Neural cell (in vitro differentiated cells): ENCODE results near the gene ADAP2. TPM values are rescaled to one million over a fixed set of nuclear protein-coding genes. Genes with fewer than 3 reads are reported as not detected.

Experiments used
- H2AFZ ChIP-seq: fragments of 200-600, 300-800 bp; sonication (generic), shearing (Covaris generic); 2 replicates; pipeline ENCODE4 v1.6.0; 2014; ENCODE audit warnings: low read depth, mild to moderate bottlenecking, antibody characterized with exemption, low read length, moderate library complexity
- H3F3A ChIP-seq: fragments of 200-600 bp; shearing (Covaris generic); 2 replicates; pipeline ENCODE4 v1.6.1; 2016; ENCODE audit warnings: mild to moderate bottlenecking, moderate library complexity, mixed read lengths, antibody characterized with exemption, low read length; ENCODE audit not compliant: insufficient read depth, poor library complexity, severe bottlenecking
- H3K27ac ChIP-seq: fragments of 200-600, 300-800 bp; sonication (generic), shearing (Covaris generic); 2 replicates; pipeline ENCODE4 v1.5.1; 2014; ENCODE audit warnings: mild to moderate bottlenecking, low read length, moderate library complexity
- H3K27me3 ChIP-seq: fragments of 300-800, 200-600 bp; sonication (generic), shearing (Covaris generic); 2 replicates; pipeline ENCODE4 v1.6.0; 2014; ENCODE audit warnings: mild to moderate bottlenecking, low read depth, low read length, moderate library complexity; ENCODE audit not compliant: insufficient read depth
- H3K36me3 ChIP-seq: fragments of 300-800, 200-600 bp; sonication (generic), shearing (Covaris generic); 2 replicates; pipeline ENCODE4 v1.5.1; 2014; ENCODE audit warnings: mild to moderate bottlenecking, antibody characterized with exemption, low read length, moderate library complexity; ENCODE audit not compliant: insufficient read depth
- H3K4me2 ChIP-seq: fragments of 300-800, 200-600 bp; sonication (generic), shearing (Covaris generic); 2 replicates; pipeline ENCODE4 v1.6.0; 2014; ENCODE audit warnings: mild to moderate bottlenecking, low read length
- H3K4me3 ChIP-seq: fragments of 300-800, 200-600 bp; sonication (generic), shearing (Covaris generic); 2 replicates; pipeline ENCODE4 v1.5.1; 2014; ENCODE audit warnings: mild to moderate bottlenecking, low read length, moderate library complexity
- H3K79me2 ChIP-seq: fragments of 200-600 bp; shearing (Covaris generic); replicated peaks from 2 replicates; pipeline ENCODE4 v1.6.0; 2014; ENCODE audit warnings: mild to moderate bottlenecking, low read length, moderate library complexity; ENCODE audit not compliant: insufficient read depth
- H3K9ac ChIP-seq: fragments of 300-800, 200-600 bp; sonication (generic), shearing (Covaris generic); 2 replicates; pipeline ENCODE4 v1.6.1; 2016; ENCODE audit warnings: mild to moderate bottlenecking, low read length, mixed read lengths
- H3K9me2 ChIP-seq: fragments of 200-600 bp; shearing (Covaris generic); 2 replicates; pipeline ENCODE4 v1.6.1; 2016; ENCODE audit warnings: mild to moderate bottlenecking, low read length, mixed read lengths; ENCODE audit not compliant: insufficient read depth
- H3K9me3 ChIP-seq: fragments of 200-600, 300-800 bp; sonication (generic), shearing (Covaris generic); 2 replicates; pipeline ENCODE4 v1.6.1; 2016; ENCODE audit warnings: mild to moderate bottlenecking, mixed run types, low read length, moderate library complexity, mixed read lengths
- H4K20me1 ChIP-seq: fragments of 200-600 bp; shearing (Covaris generic); 2 replicates; pipeline ENCODE4 v1.6.1; 2016; ENCODE audit warnings: mild to moderate bottlenecking, mixed run types; ENCODE audit not compliant: insufficient read depth
- CTCF ChIP-seq: fragments of 450-650 bp; IDR thresholded peaks from 2 replicates; pipeline ENCODE4 v1.5.1; 2014; ENCODE audit warnings: antibody characterized with exemption, mild to moderate bottlenecking, moderate library complexity; ENCODE audit not compliant: poor library complexity, severe bottlenecking
- EP300 ChIP-seq: fragments of 450-650 bp; conservative IDR thresholded peaks from 2 replicates; pipeline ENCODE4 v1.6.1; 2014; ENCODE audit warnings: antibody characterized with exemption, mild to moderate bottlenecking, moderate library complexity; ENCODE audit not compliant: poor library complexity, severe bottlenecking
- EZH2 ChIP-seq: fragments of 200-600, 300-800 bp; shearing (Covaris generic), sonication (generic); IDR thresholded peaks from 2 replicates; pipeline ENCODE4 v1.6.1; 2014; ENCODE audit warnings: antibody characterized with exemption, low read length, borderline replicate concordance, mild to moderate bottlenecking; ENCODE audit not compliant: insufficient read depth, poor library complexity, severe bottlenecking
- MXI1 ChIP-seq: fragments of 450-650 bp; conservative IDR thresholded peaks from 2 replicates; pipeline ENCODE4 v1.6.1; 2014; ENCODE audit warnings: antibody characterized with exemption, mild to moderate bottlenecking; ENCODE audit not compliant: poor library complexity, severe bottlenecking
- POLR2AphosphoS5 ChIP-seq: IDR thresholded peaks from 2 replicates; pipeline ENCODE4 v1.6.1; 2012
- RAD21 ChIP-seq: fragments of 450-650 bp; conservative IDR thresholded peaks from 2 replicates; pipeline ENCODE4 v1.6.1; 2014; ENCODE audit warnings: antibody characterized with exemption, mild to moderate bottlenecking, moderate library complexity
- REST ChIP-seq: IDR thresholded peaks from 2 replicates; pipeline ENCODE4 v1.6.1; 2012; ENCODE audit warnings: borderline replicate concordance
- SMC3 ChIP-seq: fragments of 450-650 bp; conservative IDR thresholded peaks from 2 replicates; pipeline ENCODE4 v1.6.1; 2014; ENCODE audit warnings: antibody characterized with exemption, mild to moderate bottlenecking, moderate library complexity; ENCODE audit not compliant: poor library complexity
- TAF1 ChIP-seq: IDR thresholded peaks from 2 replicates; pipeline ENCODE4 v1.6.1; 2012; ENCODE audit warnings: low read depth
- polyA plus RNA-seq: library from polyadenylated mRNA; depleted of rRNA; stranded (reverse); fragments of >200 nt; gene quantifications from 2 replicates; pipeline ENCODE4 v1.2.3, GENCODE V29; 2014

Gene ADAP2
- polyA plus RNA-seq, 1 donor from 2014 or later, result 0.92 TPM

- TF ChIP-seq MXI1 (no peak), TAF1 (no peak), CTCF (no peak), EP300 (no peak), POLR2AphosphoS5 (no peak), RAD21 (no peak), REST (no peak)
- Histone ChIP-seq H3F3A (no peaks in the 10 kb centered on the region), H3K27me3 (peaks cover 21% of the 10 kb centered on the region), H3K9me3 (no peaks in the 10 kb centered on the region), H3K79me2 (no peaks in the 10 kb centered on the region), H3K4me3 (no peak overlapping the region), H3K9me2 (no peaks in the 10 kb centered on the region), H3K9ac (no peak overlapping the region), H3K27ac (no peak overlapping the region), H3K4me2 (no peak overlapping the region), H2AFZ (no peak overlapping the region), H3K36me3 (no peaks in the 10 kb centered on the region), H4K20me1 (no peaks in the 10 kb centered on the region)
Measured at GRCh38 chr17:30917050-30917449, 4.7 kb upstream of the ADAP2 start.

- H3K36me3 ChIP-seq, result no peaks in the 10 kb centered on the region
- no peaks in the 10 kb centered on the region for H3K79me2 ChIP-seq
- peaks cover 48% of the 10 kb centered on the region for H3K27me3 ChIP-seq
- no peak overlapping the region for H3K4me2 ChIP-seq
- TF ChIP-seq POLR2AphosphoS5 (no peak), MXI1 (no peak), TAF1 (no peak), CTCF (no peak), SMC3 (no peak), EZH2 (no peak), RAD21 (no peak), REST (no peak), EP300 (no peak)
- H3K4me3 ChIP-seq, result no peak overlapping the region
- no peaks in the 10 kb centered on the region for H3K9me2 ChIP-seq
- no peaks in the 10 kb centered on the region for H3K9me3 ChIP-seq
- no peaks in the 10 kb centered on the region for H4K20me1 ChIP-seq
- no peak overlapping the region for H3K27ac ChIP-seq
- no peak overlapping the region for H2AFZ ChIP-seq
- no peaks in the 10 kb centered on the region for H3F3A ChIP-seq
- H3K9ac ChIP-seq, result no peak overlapping the region
Measured at GRCh38 chr17:30920282-30920681, 1.5 kb upstream of the ADAP2 start.
